HepG2 (cell line): ENCODE results near the gene VMA21. TPM values are rescaled to one million over a fixed set of nuclear protein-coding genes. Genes with fewer than 3 reads are reported as not detected.

Source experiments
- HIVEP1 ChIP-seq: sonication (generic); formaldehyde crosslinking; IDR thresholded peaks from 2 replicates; pipeline ENCODE4 v1.4.0; 2020; ENCODE audit warnings: mild to moderate bottlenecking, missing genetic modification reagents
- MYNN ChIP-seq: sonication (generic); formaldehyde crosslinking; IDR thresholded peaks from 2 replicates; pipeline ENCODE4 v1.4.0; 2020; ENCODE audit warnings: mild to moderate bottlenecking, low read depth, missing genetic modification reagents
- PAF1 ChIP-seq: IDR thresholded peaks from 2 replicates; pipeline ENCODE4 v1.6.1; 2016; ENCODE audit warnings: missing genetic modification reagents, missing compliant biosample characterization
- PTBP1 ChIP-seq: fragments of 200-400 bp; formaldehyde crosslinking; IDR thresholded peaks from 2 replicates; pipeline ENCODE4 v1.6.1; 2018; ENCODE audit warnings: low read length, low read depth; ENCODE audit not compliant: poor library complexity, severe bottlenecking
- RFX3 ChIP-seq: IDR thresholded peaks from 2 replicates; pipeline ENCODE4 v1.6.1; 2016; ENCODE audit warnings: missing biosample characterization, missing genetic modification reagents
- SAFB2 ChIP-seq: sonication (generic); formaldehyde crosslinking; IDR thresholded peaks from 2 replicates; pipeline ENCODE4 v1.5.1; 2020; ENCODE audit warnings: missing genetic modification reagents, low read depth, mild to moderate bottlenecking, borderline replicate concordance
- SOX13 ChIP-seq, 3 experiments: fragments of 450-650 bp in 1 of 3; sonication (generic) in 1 of 3; formaldehyde crosslinking in 1 of 3; IDR thresholded peaks in 2 of 3; conservative IDR thresholded peaks in 1 of 3; 2 replicates each; pipeline versions ENCODE4 v1.5.0 to v1.6.1; 2016 to 2020; ENCODE audit warnings: antibody characterized with exemption in 1 of 3, mild to moderate bottlenecking in 1 of 3, missing compliant biosample characterization in 1 of 3, missing genetic modification reagents in 1 of 3, moderate library complexity in 1 of 3
- TOE1 ChIP-seq: sonication (generic); formaldehyde crosslinking; IDR thresholded peaks from 2 replicates; pipeline ENCODE4 v1.4.0; 2020; ENCODE audit warnings: mild to moderate bottlenecking, missing genetic modification reagents
- ZFP37 ChIP-seq: sonication (generic); formaldehyde crosslinking; IDR thresholded peaks from 2 replicates; pipeline ENCODE4 v1.4.0; 2020; ENCODE audit warnings: missing genetic modification reagents, borderline replicate concordance
- ZNF138 ChIP-seq: sonication (generic); formaldehyde crosslinking; IDR thresholded peaks from 2 replicates; pipeline ENCODE4 v1.5.0; 2020; ENCODE audit warnings: mild to moderate bottlenecking, low read depth, missing genetic modification reagents
- ZNF572 ChIP-seq: sonication (generic); formaldehyde crosslinking; IDR thresholded peaks from 2 replicates; pipeline ENCODE4 v1.5.1; 2020; ENCODE audit warnings: mild to moderate bottlenecking, missing genetic modification reagents
- polyA plus RNA-seq, 8 experiments: library from polyadenylated mRNA; depleted of rRNA in 3 of 8; stranded (reverse) in 7 of 8; unstranded in 1 of 8; fragments of >200 nt; fragmentation: Illumina TruSeq in 4 of 8; extraction: Trizol in 4 of 8; gene quantifications; 2 replicates each; pipeline versions ENCODE4 v1.2.1 to v1.2.3, GENCODE V29; 2011 to 2016; ENCODE audit warnings: low read depth in 4 of 8, missing spikeins in 1 of 8, mixed read lengths in 1 of 8; ENCODE audit not compliant: insufficient read depth in 1 of 8
- total RNA-seq, 5 experiments: library from RNA; depleted of rRNA; stranded (reverse); fragments of >200 nt; fragmentation: Illumina TruSeq; extraction: Trizol; gene quantifications; 2 replicates each; pipeline ENCODE4 v1.2.3, GENCODE V29; 2016; ENCODE audit warnings: low read depth in 1 of 5
- TF ChIP-seq, protein P1 (sequence below): sonication (generic); formaldehyde crosslinking; IDR thresholded peaks from 2 replicates; pipeline ENCODE4 v1.4.0; 2020; ENCODE audit warnings: mild to moderate bottlenecking, low read depth, missing genetic modification reagents
- TF ChIP-seq, protein P2 (sequence below): sonication (generic); formaldehyde crosslinking; IDR thresholded peaks from one replicate; pipeline ENCODE4 v1.5.1; 2020; ENCODE audit warnings: mild to moderate bottlenecking, missing genetic modification reagents; ENCODE audit errors: not compliant biosample characterization
- TF ChIP-seq, protein P3 (sequence below): IDR thresholded peaks from 2 replicates; pipeline ENCODE4 v1.6.1; 2016; ENCODE audit warnings: low read depth
- TF ChIP-seq, protein P4 (sequence below): sonication (generic); formaldehyde crosslinking; IDR thresholded peaks from 2 replicates; pipeline ENCODE4 v1.5.0; 2020; ENCODE audit warnings: mild to moderate bottlenecking, low read depth, missing genetic modification reagents, borderline replicate concordance

VMA21 gene
- total and polyA plus RNA-seq, 2 of the 13 experiments (the other 11 are each of a cell fraction or from before 2014, with no cell fraction given): 20.9 to 42.4 TPM

DNA sequence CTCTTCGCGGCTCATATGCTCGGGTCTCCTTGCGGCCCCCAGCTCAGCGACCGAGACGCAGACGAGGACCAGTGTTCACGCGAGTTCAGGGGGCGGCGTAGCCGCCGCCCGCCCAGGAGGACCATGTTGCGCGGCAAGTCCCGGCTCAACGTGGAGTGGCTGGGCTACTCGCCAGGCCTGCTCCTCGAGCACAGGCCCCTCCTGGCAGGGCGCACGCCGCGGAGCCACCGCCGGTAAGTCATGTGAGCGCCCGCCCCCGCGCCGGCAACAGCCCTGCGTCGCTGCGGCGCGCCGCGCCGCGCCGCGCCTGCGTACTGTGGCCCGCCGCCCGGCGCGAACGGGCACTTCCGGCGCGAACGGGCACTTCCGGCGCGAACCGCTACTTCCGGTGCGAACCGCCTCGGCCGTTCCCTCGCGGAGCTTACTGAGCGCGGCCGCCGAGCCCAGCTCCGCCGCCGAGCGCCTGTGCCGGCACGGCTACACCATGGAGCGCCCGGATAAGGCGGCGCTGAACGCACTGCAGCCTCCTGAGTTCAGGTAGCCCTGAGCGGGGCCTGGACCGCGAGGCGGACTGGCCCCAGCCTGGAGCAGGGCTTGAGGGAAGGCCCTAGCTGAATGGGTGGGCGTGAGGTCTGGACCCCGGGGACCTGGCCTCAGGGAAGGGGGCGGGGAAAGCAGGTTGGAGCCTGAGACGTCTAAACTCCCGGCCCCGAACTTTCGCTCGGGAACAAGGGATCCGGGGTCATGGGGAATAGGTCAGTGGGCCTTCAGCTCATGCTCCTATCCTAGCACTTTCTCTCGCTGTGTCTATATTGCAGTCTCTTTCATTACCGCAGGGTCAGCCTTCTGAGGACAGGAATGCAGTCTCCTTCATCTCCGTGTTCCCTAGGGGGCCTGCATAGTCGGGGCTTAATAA, at the start of gene VMA21 (continued):
- TF ChIP-seq PAF1 (CRISPR knock-in tag) (no peak), MYNN (CRISPR knock-in tag) (no peak), SOX13 (IDR thresholded peaks at IDR 0.05) (no peak), SOX13 (CRISPR knock-in tag; conservative IDR thresholded peaks at IDR 0.05 in 1 of 2, IDR thresholded peaks at IDR 0.05 in 1 of 2) (no peak; a peak in 1 of 4 replicates), SAFB2 (CRISPR knock-in tag) (no peak), ZNF572 (no peak), ZFP37 (CRISPR knock-in tag) (no peak), HIVEP1 (CRISPR knock-in tag) (0 out of 2 replicates have a peak, but pooled peaks have one; percentile 9), PTBP1 (no peak), TOE1 (CRISPR knock-in tag) (no peak), RFX3 (CRISPR knock-in tag) (no peak), ZNF138 (CRISPR knock-in tag) (no peak)
- TF ChIP-seq, protein P1, sequence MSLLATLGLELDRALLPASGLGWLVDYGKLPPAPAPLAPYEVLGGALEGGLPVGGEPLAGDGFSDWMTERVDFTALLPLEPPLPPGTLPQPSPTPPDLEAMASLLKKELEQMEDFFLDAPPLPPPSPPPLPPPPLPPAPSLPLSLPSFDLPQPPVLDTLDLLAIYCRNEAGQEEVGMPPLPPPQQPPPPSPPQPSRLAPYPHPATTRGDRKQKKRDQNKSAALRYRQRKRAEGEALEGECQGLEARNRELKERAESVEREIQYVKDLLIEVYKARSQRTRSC: no peak
- TF ChIP-seq, protein P2, sequence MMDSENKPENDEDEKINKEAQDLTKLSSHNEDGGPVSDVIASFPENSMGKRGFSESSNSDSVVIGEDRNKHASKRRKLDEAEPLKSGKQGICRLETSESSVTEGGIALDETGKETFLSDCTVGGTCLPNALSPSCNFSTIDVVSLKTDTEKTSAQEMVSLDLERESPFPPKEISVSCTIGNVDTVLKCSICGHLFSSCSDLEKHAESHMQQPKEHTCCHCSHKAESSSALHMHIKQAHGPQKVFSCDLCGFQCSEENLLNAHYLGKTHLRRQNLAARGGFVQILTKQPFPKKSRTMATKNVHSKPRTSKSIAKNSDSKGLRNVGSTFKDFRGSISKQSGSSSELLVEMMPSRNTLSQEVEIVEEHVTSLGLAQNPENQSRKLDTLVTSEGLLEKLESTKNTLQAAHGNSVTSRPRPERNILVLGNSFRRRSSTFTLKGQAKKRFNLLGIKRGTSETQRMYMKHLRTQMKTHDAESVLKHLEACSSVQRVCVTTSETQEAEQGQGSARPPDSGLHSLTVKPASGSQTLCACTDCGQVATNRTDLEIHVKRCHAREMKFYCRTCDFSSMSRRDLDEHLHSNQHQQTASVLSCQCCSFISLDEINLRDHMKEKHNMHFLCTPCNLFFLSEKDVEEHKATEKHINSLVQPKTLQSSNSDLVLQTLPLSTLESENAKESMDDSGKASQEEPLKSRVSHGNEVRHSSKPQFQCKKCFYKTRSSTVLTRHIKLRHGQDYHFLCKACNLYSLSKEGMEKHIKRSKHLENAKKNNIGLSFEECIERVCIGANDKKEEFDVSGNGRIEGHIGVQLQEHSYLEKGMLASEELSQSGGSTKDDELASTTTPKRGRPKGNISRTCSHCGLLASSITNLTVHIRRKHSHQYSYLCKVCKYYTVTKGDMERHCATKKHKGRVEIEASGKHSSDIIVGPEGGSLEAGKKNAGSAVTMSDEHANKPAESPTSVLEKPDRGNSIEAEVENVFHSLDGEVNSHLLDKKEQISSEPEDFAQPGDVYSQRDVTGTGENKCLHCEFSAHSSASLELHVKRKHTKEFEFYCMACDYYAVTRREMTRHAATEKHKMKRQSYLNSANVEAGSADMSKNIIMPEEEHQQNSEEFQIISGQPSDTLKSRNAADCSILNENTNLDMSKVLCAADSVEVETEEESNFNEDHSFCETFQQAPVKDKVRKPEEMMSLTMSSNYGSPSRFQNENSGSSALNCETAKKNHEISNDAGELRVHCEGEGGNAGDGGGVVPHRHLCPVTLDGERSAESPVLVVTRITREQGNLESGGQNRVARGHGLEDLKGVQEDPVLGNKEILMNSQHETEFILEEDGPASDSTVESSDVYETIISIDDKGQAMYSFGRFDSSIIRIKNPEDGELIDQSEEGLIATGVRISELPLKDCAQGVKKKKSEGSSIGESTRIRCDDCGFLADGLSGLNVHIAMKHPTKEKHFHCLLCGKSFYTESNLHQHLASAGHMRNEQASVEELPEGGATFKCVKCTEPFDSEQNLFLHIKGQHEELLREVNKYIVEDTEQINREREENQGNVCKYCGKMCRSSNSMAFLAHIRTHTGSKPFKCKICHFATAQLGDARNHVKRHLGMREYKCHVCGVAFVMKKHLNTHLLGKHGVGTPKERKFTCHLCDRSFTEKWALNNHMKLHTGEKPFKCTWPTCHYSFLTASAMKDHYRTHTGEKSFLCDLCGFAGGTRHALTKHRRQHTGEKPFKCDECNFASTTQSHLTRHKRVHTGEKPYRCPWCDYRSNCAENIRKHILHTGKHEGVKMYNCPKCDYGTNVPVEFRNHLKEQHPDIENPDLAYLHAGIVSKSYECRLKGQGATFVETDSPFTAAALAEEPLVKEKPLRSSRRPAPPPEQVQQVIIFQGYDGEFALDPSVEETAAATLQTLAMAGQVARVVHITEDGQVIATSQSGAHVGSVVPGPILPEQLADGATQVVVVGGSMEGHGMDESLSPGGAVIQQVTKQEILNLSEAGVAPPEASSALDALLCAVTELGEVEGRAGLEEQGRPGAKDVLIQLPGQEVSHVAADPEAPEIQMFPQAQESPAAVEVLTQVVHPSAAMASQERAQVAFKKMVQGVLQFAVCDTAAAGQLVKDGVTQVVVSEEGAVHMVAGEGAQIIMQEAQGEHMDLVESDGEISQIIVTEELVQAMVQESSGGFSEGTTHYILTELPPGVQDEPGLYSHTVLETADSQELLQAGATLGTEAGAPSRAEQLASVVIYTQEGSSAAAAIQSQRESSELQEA (CRISPR knock-in tag): no peak
- TF ChIP-seq, protein P3, sequence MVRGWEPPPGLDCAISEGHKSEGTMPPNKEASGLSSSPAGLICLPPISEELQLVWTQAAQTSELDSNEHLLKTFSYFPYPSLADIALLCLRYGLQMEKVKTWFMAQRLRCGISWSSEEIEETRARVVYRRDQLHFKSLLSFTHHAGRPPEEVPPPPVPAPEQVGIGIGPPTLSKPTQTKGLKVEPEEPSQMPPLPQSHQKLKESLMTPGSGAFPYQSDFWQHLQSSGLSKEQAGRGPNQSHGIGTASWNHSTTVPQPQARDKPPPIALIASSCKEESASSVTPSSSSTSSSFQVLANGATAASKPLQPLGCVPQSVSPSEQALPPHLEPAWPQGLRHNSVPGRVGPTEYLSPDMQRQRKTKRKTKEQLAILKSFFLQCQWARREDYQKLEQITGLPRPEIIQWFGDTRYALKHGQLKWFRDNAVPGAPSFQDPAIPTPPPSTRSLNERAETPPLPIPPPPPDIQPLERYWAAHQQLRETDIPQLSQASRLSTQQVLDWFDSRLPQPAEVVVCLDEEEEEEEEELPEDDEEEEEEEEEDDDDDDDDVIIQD (CRISPR knock-in tag): no peak
- TF ChIP-seq, protein P4, sequence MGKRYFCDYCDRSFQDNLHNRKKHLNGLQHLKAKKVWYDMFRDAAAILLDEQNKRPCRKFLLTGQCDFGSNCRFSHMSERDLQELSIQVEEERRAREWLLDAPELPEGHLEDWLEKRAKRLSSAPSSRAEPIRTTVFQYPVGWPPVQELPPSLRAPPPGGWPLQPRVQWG (CRISPR knock-in tag): no peak
